DMS114 treated with DMSO at 0.1 percent for 48 hours (cell line): ENCODE data around the gene PTPRQ.

Experiments
- DNase-seq: peaks from one replicate; lab custom pipeline; 2025; ENCODE audit not compliant: unreplicated experiment; lab: John Stamatoyannopoulos, UW

Gene PTPRQ

DNA sequence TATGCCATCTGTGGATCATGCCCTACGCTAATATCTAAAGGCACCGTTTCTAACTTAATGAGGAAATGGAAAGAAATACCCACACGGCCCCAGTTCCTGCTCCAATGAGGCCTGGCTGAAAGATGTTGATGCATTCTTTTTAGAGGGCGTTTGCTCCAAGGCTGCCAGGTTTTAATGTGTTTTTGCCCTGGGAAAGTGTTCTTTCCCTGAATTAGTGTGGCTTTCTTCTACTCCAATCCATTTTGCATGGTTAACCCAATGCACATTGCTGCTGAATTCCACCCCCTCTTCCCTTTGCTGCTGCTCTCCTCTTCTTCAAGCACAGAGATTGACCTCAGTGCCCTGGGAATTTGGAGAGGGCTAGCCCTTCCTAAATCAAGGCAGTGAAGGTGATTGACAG, 273.8 kb downstream of the PTPRQ start:
- DNase-seq, result no peak

DNA sequence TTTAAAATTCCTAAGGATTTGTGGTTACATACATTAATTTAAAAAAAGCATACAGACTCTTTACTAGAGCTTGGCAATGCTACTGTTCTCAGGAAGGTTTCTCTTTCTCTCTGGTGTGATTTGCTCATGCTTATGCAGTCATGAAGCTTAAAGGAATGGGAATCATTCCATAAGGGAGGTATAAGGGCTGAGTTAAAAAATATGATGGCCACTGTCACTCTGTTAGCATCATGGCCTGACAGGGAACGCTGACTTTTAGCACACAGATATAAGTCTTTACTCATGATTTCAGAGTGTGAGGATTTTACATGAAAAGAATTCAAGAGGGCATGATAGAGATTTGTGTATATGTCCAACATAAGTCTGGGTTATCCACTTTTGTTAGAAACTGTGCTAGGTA, 276.5 kb downstream of the PTPRQ start:
- no peak for DNase-seq

DNA sequence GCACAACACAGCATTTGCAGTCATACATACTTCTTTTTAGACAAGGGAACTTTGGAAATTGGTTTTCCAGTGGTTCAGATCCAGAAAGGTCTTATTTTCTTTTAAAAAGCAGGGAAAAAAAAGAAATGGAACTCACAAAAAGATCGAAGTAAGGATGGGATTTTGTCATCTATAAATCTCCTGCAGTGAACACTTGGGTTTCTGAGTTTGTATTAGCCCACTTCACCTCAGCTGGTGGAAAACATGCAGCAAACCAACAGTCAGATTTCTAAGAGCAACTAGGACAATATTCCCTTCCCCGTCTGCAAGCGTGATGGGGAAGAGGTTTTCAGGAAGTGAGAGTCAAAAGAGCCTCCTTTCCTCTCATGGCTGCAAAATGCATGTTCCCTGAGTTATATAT, 277.3 kb downstream of the PTPRQ start:
- no peak for DNase-seq
